Measurements from ENCODE around the gene RNF10.
"Not testable (repeated sequence)": the region's sequence is repeated elsewhere in the genome, so short reads cannot be mapped to it uniquely, and the experiment has no call there.

Gene RNF10

DNA sequence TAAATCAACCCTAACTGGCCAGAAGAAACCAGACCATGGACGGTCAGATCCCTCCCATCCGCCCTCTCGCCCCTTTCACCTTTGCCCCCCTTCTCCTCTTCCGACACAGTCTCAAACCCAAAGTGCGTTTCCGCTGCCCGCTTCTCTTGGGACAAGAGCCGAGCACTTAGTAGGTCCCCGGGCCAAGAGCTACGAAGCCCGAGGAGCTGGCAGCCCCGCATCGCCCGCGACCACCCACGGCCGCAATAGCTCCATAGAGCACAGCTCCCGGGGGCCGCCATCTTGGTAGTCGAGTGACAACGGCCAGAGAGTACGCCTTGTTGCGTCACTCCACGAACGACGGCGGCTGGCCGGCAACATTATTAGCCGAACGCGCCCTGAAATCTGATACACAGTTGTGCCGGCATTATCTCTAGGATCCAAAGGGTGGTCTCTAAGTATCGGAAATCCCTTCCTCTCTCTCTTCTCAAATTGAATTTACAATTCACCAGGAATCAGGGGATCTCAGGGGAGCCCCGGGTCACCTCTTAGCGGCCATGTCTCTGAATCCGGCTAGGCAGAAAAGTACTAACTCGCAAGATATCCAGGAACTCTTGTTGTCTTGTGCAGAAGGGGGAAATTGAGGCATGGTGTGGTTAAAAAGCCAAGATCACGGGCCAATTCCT, 5.2 kb upstream of the RNF10 start, which contains the start of gene COQ5:
TSS of gene COQ5 (minus strand) at position 298 of the 665 bp plus-strand sequence. CDS start at position 281, 17 bp downstream.
- Histone ChIP-seq H3K9ac (ENCODE audit: low read length) (peak within 1 kb of the TSS; percentile 88), H3K36me3 (ENCODE audit: insufficient read depth, low read length) (no peaks in the 10 kb centered on the region), H3K9me2 (ENCODE audit: low read depth, low read length) (no peaks in the 10 kb centered on the region), H3K4me1 (ENCODE audit: insufficient read depth, low read length, severe bottlenecking) (peaks cover 29% of the 10 kb centered on the region), H3K27ac (ENCODE audit: low read depth, low read length, poor library complexity, severe bottlenecking) (peak within 1 kb of the TSS; percentile 81), H3K27me3 (ENCODE audit: insufficient read depth, low read length) (no peaks in the 10 kb centered on the region), H3F3A (ENCODE audit: insufficient read depth, low read length) (0 out of 2 replicates have a peak, but pooled peaks cover 10% of the 10 kb centered on the region), H3K4me3 (ENCODE audit: low read depth, low read length, poor library complexity, severe bottlenecking) (peak within 1 kb of the TSS; percentile 93), H3K4me2 (ENCODE audit: low read length) (peak within 1 kb of the TSS; percentile 100), H2AFZ (ENCODE audit: low read length) (peak within 1 kb of the TSS; percentile 99), H3K9me3 (ENCODE audit: low read length) (no peaks in the 10 kb centered on the region), H4K20me1 (ENCODE audit: insufficient read depth, low read length) (no peaks in the 10 kb centered on the region), H3K79me2 (ENCODE audit: insufficient read depth, low read length) (no peaks in the 10 kb centered on the region)
- TF ChIP-seq, protein P1, sequence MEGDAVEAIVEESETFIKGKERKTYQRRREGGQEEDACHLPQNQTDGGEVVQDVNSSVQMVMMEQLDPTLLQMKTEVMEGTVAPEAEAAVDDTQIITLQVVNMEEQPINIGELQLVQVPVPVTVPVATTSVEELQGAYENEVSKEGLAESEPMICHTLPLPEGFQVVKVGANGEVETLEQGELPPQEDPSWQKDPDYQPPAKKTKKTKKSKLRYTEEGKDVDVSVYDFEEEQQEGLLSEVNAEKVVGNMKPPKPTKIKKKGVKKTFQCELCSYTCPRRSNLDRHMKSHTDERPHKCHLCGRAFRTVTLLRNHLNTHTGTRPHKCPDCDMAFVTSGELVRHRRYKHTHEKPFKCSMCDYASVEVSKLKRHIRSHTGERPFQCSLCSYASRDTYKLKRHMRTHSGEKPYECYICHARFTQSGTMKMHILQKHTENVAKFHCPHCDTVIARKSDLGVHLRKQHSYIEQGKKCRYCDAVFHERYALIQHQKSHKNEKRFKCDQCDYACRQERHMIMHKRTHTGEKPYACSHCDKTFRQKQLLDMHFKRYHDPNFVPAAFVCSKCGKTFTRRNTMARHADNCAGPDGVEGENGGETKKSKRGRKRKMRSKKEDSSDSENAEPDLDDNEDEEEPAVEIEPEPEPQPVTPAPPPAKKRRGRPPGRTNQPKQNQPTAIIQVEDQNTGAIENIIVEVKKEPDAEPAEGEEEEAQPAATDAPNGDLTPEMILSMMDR (IDR thresholded peaks at IDR 0.05; ENCODE audit: low read length), result no peak
- TF ChIP-seq EZH2 (IDR thresholded peaks at IDR 0.05; ENCODE audit: borderline replicate concordance, low read length), result no peak

DNA sequence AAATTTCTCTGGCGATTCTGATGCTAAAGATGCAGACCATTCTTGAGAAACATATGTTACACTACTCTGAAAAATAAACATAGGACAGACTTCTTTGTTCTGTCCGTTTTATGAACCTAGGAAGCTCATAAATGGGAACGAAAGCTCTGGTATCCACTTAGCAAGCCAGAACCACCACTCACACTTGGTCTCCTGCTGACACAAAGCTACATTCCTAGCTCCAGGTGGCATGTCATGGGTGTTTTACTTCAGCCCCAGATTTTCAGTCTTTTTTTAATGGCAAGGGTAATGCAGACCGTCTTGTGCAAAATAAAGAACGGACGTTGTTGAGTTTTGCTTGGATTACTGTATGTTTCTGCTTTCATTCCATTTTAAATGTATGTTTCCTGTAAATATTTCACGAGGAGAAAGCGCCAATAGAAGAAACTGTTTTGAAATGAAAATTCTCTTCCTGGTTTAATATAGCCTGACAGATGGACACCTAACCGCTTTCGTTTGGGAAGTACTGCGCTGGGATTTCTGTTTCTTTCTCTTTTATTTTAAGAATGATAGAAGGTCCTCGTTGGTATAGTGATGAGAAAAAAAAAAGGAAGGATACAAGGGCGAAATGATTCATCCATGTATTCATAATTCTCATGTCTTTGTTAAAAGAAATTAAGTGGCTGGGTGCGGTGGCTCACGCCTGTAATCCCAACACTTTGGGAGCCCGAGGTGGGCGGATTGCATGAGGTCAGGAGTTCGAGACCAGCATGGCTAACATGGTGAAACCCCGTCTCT, 4.3 kb upstream of the RNF10 start:
- Histone ChIP-seq H3K4me2 (ENCODE audit: low read length) (peak overlapping the region; percentile 100), H3K4me1 (ENCODE audit: insufficient read depth, low read length, severe bottlenecking) (peaks cover 29% of the 10 kb centered on the region), H3F3A (ENCODE audit: insufficient read depth, low read length) (0 out of 2 replicates have a peak, but pooled peaks cover 10% of the 10 kb centered on the region), H2AFZ (ENCODE audit: low read length) (peak overlapping the region; percentile 99), H3K9me2 (ENCODE audit: low read depth, low read length) (no peaks in the 10 kb centered on the region), H3K79me2 (ENCODE audit: insufficient read depth, low read length) (no peaks in the 10 kb centered on the region), H3K4me3 (ENCODE audit: low read depth, low read length, poor library complexity, severe bottlenecking) (peak overlapping the region; percentile 93), H4K20me1 (ENCODE audit: insufficient read depth, low read length) (no peaks in the 10 kb centered on the region), H3K36me3 (ENCODE audit: insufficient read depth, low read length) (no peaks in the 10 kb centered on the region), H3K27ac (ENCODE audit: low read depth, low read length, poor library complexity, severe bottlenecking) (peak overlapping the region; percentile 81), H3K27me3 (ENCODE audit: insufficient read depth, low read length) (no peaks in the 10 kb centered on the region), H3K9me3 (ENCODE audit: low read length) (no peaks in the 10 kb centered on the region), H3K9ac (ENCODE audit: low read length) (peak overlapping the region; percentile 88)
- TF ChIP-seq, protein P1 (IDR thresholded peaks at IDR 0.05; ENCODE audit: low read length), result no peak
- no peak for TF ChIP-seq EZH2 (IDR thresholded peaks at IDR 0.05; ENCODE audit: borderline replicate concordance, low read length)

DNA sequence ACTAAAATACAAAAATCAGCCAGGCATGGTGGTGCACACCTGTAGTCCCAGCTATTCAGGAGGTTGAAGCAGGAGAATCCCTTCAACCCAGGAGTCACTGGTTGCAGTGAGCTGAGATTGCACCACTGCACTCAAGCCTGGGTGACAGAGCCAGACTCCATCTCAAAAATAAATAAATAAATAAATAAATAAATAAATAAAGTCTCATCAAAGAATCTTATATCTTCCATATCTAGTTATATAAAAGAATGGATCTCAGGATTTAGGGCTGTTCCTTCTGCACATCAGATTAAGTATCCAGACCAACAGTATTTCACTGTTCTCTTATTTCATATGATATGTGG, 3.8 kb upstream of the RNF10 start:
- H3K9me2 ChIP-seq (ENCODE audit: low read depth, low read length); H3K9ac ChIP-seq (ENCODE audit: low read length): not testable (repeated sequence)

More for the DNA sequence above, 3.8 kb upstream of the RNF10 start:
- not testable (repeated sequence) for H3K27ac ChIP-seq (ENCODE audit: low read depth, low read length, poor library complexity, severe bottlenecking); H2AFZ ChIP-seq (ENCODE audit: low read length); H4K20me1 ChIP-seq (ENCODE audit: insufficient read depth, low read length); H3K27me3 ChIP-seq (ENCODE audit: insufficient read depth, low read length); H3K9me3 ChIP-seq (ENCODE audit: low read length); H3K4me3 ChIP-seq (ENCODE audit: low read depth, low read length, poor library complexity, severe bottlenecking); H3K36me3 ChIP-seq (ENCODE audit: insufficient read depth, low read length); H3K79me2 ChIP-seq (ENCODE audit: insufficient read depth, low read length)
- Histone ChIP-seq H3K4me1 (ENCODE audit: insufficient read depth, low read length, severe bottlenecking) (peaks cover 29% of the 10 kb centered on the region), H3F3A (ENCODE audit: insufficient read depth, low read length) (0 out of 2 replicates have a peak, but pooled peaks cover 10% of the 10 kb centered on the region), H3K4me2 (ENCODE audit: low read length) (peak overlapping the region; percentile 100; the same call in 1 of the 2 replicates)

Data from OCI-LY1 (cell line).